RCC 7860 (cell line): ENCODE measurements around the gene UBE2D4.

Experiments used
- DNase-seq: peaks from one replicate; pipeline ENCODE4 v3.0.0-alpha.2; 2015; ENCODE audit warnings: low spot score
- FAIRE-seq: peaks from 2 replicates; lab custom pipeline; 2012; peaks lifted over from hg19 to GRCh38; lab: Jason Lieb, UNC

Gene UBE2D4

DNA sequence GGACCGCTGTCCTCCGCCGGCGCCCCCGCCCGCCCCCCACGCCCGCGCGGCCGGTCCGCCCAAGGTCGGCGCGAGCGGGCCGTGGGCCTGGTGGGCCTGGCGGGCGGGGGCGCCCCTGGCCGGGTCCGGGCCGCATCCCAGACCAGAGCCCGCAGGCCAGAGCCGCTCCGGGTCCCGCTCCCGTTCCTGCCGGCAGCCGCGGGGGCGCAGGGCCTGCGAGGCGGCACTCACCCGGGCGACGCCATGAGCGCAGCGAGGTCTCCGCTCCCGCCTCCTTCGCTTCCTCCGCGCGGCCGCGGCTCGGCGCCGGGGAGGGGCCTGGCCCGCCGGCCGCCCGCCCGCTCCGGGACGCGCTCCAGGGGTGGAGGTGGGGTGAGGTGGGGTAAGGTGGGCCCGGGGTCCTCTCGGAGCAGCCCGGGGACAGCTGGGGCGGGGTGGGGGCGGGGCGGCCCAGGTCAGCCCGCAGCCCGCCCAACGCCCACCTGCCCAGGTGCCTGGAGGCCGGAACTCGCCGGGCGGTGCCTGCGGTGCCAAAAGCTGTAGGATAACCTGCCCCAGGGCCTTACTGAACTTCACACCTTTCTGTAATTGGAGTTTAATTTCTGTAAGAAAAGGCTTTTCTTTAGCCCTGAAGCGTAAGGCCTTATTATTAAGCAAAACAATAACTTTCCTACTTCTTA, 19.8 kb upstream of the UBE2D4 start, which contains the start of gene URGCP:
Gene URGCP (minus strand): TSS at position 266 of the 680 bp plus-strand sequence. CDS start 21 bp downstream, at position 245.
- FAIRE-seq, result no peak

DNA sequence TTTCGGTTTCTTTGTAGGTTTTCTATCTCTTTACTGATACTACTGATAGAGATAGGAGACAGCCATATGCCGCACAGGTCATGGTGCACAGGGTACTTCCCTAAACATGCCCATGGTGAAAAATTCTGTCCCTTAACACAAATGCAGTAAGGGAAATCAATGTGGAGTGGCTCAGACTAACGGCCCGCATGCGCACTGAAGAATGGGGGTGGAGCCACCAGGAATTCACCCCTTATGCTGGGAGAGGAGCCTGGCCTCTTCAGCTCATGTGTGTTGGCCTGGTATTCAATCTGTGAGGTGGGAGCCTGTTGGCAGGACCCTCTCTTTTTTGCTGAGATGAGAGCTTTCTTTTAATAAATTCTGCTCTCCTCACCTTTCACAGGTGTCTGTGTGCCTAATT, 11.4 kb upstream of the UBE2D4 start:
- FAIRE-seq, result no peak
- DNase-seq, result no peak

More for the DNA sequence above, 19.8 kb upstream of the UBE2D4 start, which contains the start of gene URGCP:
- no peak for DNase-seq

DNA sequence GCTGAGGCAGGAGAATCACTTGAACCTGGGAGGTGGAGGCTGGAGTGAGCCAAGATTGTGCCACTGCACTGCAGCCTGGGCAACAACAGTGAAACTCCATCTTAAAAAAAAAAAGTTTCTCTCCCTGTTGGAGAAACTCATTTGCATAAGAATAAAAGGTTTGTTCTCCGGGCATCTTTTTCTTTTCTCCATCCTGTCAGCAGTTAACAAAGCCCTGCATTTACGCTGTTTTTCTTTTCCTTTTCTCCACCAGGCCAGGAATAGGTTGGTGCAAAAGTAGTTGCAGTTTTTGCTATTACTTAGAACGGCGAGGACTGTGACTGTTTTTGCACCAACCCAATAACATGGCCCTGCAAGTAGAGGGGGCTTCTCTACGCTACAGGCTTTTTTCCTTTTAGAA, 10.3 kb upstream of the UBE2D4 start:
- FAIRE-seq, result no peak
- no peak for DNase-seq

DNA sequence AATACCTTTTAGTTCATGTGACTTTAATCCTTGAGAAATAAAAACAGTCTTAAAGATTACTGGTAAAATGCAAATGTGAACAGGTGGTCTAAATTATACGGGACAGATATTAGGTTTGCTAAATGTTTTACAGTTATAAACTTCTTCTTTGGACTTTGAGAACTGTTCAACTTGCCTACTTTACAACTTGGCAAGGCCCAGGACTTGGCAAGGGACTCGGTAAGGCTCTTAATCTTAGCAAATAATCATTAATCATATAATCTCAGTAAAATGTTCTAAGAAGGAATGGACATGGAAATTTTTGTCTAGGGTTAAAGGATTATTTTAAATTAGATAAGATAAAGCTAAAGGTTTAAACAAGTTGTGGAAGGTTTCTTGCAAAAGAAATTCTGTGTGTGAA, 4.8 kb upstream of the UBE2D4 start:
- FAIRE-seq, result no peak
- DNase-seq, result no peak

DNA sequence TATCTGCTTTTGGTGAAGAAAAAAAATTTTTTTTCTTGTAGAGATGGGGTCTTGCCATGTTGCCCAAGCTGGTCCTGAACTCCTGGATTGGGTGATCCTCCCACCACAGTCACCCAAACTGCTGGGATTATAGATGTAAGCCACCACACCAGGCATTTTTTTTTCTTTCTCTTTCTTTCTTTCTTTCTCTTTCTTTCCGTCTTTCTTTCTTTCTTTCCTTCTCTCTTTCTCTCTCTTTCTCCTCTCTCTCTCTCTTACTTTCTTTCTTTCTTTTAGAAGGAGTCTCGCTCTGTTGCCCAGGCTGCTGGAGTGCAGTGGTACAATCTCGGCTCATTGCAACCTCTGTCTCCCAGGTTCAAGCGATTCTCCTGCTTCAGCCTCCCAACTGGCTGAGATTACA, 3.5 kb upstream of the UBE2D4 start:
- DNase-seq (no peak), FAIRE-seq (no peak)

DNA sequence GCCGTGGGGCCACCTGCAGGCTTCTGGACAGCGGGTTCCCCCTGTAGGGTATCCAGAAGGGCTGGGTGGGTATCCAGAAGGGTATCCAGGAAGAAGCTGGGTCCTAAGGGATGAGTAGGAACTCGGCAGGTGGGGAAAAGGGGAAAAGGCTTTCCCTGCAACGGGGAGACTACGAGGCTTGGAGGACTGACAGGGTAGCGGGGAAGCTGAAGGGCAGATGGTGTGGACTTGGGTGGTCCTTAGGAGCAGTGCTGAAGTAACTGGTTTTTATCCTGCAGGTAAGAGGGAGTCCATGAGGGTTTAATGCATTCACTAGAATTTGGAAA, 525 bp downstream of the UBE2D4 start:
- DNase-seq (no peak), FAIRE-seq (no peak)

DNA sequence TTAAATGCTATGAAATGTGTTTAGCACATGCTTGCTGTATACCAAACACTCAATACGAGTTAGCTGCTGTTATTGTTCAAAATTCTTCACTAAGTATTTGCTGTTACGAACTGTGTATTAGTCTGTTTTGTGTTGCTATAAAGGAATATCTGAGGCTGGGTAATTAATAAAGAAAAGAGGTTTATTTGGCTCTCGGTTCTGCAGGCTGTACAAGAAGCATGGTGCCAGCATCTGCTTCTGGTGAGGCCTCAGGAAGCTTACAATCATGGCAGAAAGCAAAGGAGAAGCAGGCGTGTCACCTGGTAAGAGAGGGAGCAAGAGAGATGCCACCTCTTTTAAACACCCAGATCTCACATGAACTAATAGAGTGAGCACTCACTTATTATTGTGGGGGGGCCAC, 1.6 kb downstream of the UBE2D4 start:
- no peak for FAIRE-seq
- DNase-seq, result no peak

DNA sequence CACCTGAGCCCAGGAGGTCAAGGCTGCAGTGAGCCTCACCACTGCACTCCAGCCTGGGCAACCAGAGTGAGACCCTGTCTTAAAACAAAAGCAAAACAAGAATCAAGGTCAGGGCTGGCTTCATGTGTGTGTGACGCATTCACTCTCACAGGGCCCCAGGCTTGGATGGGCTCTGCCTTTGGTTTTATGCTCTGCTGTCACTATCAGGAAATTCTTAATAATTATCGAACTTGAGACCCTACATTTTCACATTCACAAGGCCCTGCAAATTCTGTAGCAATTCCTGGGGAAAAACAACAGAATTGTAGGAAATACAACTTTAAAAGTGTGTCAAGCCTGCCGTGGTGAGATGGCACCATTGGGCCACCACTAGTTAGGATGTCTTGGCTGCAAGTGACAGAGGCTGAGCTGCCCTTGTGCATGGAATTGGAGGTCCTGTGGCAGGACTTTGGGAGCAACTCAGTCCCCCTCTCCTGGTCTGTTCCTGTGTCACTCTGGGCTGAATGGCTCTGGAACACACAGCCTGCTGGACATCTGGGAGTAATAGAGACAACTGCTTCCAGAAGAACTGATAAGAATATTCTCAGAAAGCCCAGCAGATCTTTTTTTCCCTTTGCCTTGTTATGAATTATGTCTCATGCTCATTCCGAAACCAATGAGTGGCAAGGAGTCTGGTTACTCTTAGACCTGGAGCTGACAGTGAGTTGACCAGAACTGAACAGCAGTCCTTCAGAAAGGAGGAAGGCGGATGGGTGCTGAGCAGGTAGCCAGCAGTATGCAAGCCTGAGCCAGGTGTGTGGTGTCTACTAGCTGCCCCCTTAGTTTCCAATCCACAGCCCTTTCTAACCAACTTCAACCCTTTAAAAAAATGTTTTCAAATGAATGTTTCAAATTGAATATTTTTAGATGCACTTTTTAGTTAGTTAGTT, 3.6 kb downstream of the UBE2D4 start:
- no peak for FAIRE-seq
- no peak for DNase-seq

DNA sequence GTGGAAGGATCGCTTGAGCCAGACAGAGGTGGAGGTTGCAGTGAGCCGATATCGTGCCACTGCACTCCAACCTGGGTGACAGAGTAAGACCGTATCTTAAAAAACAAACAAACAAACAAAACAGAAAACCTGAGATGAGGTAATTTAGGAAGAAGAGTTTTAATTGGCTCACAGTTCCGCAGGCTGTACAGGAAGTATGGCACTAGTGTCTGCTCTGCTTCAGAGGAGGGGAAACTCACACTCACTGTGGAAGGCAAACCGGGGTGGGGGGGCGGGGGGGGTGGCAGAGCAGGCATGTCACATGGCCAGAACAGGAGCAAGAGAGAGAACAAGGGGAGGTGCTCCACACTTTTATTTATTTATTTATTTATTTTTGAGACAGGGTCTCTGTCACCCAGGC, 5.1 kb downstream of the UBE2D4 start:
- FAIRE-seq (no peak), DNase-seq (no peak)

DNA sequence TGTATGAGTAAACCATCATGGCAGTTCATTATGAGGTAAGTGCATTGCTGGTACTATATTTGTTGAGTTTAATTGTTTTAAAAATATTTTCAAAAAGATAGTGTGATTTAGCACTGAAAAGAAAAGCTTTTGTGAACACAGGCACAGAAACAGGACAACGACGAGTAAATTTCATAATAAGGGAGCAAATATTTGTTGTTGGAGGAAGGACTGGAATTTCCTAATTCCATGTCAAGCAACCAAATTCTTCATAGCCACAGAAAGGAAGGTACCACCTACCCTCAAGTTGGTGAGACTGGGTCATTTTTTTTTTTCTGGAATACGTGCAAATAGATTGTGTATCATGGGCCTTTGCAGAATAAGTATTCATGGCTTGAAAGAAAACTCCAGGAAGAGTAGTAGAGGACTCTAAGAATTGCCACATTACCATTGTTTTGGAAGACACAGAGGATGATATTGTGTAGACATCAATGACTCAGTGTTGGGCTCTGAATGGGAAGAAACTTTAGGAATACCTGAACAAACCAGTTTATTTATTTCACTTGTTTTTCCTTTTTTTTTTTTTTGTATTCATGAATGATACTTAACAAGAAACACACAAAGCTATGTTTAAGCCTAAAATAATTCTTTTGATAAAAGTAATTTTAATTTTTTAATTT, 7.8 kb downstream of the UBE2D4 start:
- FAIRE-seq, result no peak
- no peak for DNase-seq

DNA sequence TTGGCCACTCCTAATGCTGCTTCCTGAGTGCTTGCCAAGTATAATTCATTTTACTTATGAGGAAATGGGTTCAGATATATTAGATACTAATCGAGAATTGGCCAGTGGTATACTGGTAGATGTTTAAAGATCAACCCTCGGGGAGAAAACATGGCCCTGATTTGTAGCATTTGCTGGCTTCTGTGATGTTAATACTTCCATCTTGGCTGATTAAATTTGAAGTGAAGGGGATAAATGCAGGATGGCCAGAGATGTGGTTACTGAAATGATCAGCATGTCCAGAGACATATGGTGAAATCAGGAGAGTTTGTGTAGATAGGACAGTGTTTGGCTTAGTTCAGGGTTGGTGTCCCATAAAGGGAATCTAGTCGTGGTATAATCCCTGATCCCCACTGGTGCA, 11.2 kb downstream of the UBE2D4 start:
- no peak for DNase-seq
- no peak for FAIRE-seq

DNA sequence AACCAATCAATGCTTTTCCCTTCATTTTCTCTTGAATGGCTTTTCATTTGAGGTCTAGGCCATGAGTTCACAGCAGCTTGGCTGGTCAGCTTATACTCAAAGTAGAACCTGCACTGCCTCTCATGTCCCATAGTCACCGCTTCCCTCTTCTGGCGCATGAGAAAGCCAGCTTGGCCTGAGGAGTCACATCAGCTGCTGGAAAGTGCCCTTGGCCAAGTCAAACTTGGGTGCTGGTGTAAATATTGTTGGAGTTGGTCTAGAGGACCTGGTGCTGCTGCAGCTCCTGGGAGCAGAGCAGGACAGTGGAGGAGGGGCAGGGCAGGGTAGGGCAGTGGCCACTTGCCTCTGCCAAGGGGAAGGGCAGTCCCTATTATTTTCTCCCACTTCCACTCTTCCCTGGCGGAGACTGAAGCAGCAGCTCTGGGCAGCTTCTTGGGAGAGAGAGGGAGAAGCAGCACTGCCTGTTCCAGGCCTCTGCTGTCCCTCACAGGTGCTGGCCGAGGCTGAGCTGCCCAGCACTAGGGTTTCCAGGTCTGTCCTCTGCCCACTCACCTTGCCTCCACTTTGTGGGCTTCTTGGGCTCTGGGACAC, 12.8 kb downstream of the UBE2D4 start:
- DNase-seq (no peak), FAIRE-seq (no peak)

DNA sequence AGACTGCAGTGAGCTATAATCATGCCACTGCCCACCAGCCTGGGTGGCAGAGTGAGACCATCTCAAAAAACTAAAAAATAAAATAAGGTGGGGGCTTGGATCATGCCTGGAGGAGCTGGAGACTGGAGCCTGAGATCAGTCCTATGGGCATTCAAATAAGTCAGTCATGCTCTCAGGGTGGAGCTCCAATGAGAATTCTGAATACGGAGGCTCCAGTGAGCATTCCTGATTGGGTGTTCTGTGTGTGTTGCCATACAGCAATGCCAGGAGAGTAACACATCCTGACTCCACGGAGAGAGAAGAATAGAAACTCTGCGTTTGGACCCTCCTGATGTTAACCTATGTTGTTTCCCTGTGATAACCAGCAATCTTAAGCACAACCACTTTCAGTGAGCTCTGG, 16.0 kb downstream of the UBE2D4 start:
- DNase-seq, result no peak
- no peak for FAIRE-seq

DNA sequence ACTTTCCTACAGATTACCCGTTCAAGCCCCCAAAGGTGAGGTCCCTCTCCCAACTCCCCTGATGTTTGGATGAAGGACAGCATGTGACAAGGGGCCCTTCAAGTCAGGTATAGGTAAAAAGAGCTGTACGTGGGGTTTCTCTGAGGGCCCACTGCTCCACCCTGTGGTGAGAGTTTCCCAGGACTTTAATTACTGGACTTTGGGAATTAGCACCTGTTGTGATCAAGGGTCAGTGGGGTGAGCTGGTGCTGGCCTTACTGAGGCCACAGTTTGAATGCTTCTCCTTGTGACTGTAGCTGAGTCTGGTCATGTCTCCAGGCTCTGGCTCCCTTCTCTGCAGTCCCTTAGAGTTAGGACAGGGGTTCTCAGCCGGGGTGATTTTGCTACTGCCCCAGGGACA, 16.8 kb downstream of the UBE2D4 start:
- DNase-seq, result no peak
- no peak for FAIRE-seq

DNA sequence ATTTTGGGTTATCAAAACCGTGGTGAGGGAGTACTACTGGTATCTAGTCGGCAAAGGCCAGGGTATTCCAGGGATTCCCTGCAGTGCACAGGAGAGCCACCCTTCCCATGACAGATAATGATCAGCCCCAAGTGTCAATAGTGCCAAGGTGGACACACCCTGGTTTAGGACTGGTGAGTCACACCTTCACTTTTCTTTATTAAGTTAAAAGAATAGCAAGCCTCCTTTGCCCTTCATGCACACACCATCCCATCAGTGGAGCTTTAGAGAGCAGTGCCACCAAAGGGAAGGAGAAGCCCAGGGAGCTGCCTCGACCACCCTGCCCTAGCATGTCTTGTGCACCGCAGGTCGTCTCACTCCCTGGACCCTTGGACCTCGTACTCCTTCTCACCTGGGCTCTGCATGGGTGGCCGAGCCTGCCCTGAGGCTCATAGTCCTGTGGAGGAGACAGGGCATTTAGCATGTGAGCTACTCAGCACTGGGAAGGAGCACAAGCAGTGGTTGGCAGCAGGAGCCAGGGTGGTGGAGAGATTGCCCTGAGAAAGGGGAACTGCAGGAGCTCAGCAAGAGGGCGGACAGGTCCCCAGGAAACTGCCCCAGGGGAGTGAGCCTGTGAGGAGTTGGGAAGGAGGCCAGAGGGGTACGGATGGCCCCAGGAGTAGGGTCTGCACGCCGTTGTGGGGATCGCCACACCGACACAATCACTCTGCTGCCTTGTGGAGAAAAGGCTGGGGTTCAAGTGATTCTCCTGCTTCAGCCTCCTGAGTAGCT, 17.4 kb downstream of the UBE2D4 start:
- DNase-seq (no peak), FAIRE-seq (no peak)

DNA sequence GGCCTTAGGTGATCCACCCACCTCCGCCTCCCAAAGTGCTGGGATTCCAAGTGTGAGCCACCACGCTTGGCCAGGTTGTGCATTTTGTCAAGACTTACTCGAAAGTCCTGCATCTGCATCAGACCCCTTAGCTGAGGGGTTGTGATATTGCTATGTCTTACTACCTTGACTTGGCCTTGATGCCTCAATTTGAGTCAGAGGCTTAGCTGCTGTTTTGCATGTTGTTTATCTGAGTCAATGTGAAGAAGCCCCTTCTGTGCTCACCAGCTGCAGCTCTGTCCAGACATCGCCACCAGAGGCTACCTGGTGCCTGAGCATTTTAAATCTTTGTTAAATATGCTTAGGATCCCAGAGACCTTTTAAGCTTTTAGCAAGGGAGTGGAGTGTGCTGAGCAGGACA, 18.1 kb downstream of the UBE2D4 start:
- DNase-seq, result no peak
- no peak for FAIRE-seq

DNA sequence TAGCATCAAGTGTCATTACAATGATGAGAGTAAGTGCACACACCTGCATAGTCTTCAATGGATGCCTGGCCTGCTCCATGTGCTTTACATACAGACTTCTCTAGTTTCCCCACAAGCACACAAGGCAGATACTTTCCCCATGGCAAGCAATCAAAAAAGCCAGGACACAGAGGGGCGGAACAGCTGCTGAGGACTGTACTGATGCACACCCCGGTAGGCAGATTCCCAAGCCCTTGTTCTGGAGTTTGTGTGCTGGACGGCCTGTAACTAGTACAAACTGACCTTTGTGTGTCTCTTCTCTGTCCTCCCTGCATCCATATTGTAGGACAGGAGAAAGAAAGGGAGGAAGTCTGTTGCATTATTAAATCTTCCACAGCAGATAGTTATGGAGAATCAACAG, 25.8 kb downstream of the UBE2D4 start:
- DNase-seq (no peak), FAIRE-seq (no peak)

DNA sequence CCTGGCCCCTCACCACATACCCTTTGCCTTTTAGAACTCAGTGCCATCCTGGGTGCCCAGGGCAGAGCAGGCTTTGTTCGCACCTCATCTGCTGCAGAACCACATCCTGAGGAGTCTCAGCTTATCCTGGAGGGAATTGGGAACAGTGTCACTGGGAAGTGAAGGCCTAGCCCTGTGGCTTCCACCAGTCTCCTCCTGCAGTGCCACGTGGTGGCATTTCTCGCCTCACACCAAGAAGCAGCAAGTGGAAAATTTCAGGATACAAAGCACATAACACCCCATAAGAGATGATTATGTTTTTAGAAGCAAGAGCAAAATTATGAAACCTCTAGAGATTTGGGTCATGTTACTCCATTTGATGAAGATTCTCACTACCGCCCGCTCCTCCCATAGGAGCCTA, 26.8 kb downstream of the UBE2D4 start:
- FAIRE-seq (no peak), DNase-seq (no peak)

DNA sequence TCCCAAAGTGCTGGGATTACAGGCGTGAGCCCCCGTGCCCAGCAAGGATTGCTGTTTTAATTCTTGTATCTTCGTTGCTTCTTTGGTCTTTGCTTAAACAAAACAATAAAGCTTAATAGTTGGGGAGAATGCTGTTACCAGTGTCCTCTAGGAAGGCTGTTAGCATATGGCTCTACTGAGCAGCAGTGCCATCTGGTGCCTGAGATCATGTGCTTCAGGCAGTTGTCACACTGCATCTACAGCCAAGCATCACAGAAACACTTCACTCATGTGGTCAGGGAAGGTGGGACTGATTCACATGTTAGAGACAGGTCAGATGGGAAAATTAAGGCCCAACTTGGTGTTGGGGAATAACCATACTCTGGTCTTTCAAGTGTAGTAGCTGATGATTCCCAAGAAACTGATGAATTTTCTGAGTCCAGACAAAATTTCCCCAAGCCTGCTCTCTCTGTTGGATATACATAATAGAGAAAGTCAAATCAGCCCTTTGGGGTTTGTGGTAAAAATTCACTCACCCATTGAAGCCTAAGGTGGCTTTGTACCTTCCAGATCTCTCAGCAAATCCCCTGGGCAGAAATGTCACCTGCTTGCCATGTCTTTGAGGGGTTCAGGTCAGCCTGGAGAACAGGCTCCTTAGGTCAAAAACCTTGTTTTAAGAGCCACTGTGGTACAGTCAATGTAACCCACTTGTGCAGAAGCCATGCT, 28.4 kb downstream of the UBE2D4 start:
- FAIRE-seq (no peak), DNase-seq (peak; percentile 49)

DNA sequence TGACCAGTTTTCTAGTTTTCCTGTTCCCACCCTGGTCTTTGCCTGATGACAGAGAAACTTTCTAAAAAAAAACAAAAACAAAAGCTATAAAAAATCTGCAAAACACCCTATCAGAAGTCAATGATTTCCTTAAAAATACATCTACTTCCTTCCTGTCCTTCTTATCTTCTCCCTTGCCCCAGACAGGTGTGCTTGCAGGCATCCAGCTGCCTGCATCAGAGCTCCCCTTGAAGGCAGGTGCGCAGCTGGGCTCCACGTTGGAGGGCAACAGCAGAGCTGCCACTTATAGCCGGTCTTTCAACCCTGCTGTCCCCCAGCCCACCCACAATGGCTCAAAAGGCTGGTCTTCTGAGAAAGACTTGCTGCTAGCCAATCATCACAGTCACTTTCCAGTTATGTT, 29.8 kb downstream of the UBE2D4 start:
- no peak for FAIRE-seq

More for the DNA sequence above, 29.8 kb downstream of the UBE2D4 start:
- no peak for DNase-seq
